Measurements from ENCODE around the gene ZNF654. TPM values are rescaled to one million over a fixed set of nuclear protein-coding genes. Genes with fewer than 3 reads are reported as not detected.

Gene ZNF654
- total and polyA plus RNA-seq, 2 donors (not counting 1 experiment from before 2014, with no cell fraction given): 4.0 to 19.5 TPM

- no peak overlapping the region for H3K4me3 Mint-ChIP-seq
- Histone ChIP-seq H3K27me3 (replicated peaks in 1 of 4; ENCODE audit: control extremely low read depth in 1 of 4, control insufficient read depth in 3 of 4, insufficient read depth in 4 of 4, low read length in 3 of 4) (no peaks in the 10 kb centered on the region), H3K79me2 (ENCODE audit: control insufficient read depth, insufficient read depth, low read length) (peaks cover 32% of the 10 kb centered on the region), H3K4me1 (ENCODE audit: control insufficient read depth in 2 of 2, insufficient read depth in 2 of 2, low read length in 2 of 2) (no peaks in the 10 kb centered on the region), H3K9me3 (ENCODE audit: control extremely low read depth in 1 of 3, control insufficient read depth in 2 of 3, insufficient read depth in 1 of 3, low read length in 2 of 3) (no peaks in the 10 kb centered on the region), H3K36me3 (replicated peaks in 1 of 2; ENCODE audit: control extremely low read depth in 1 of 2, control insufficient read depth in 1 of 2, extremely low read depth in 1 of 2, insufficient read depth in 2 of 2, low read length in 1 of 2) (peaks cover 10 to 12% of the 10 kb centered on the region in 2 experiments), H3K27ac (ENCODE audit: low read length in 2 of 2) (no peak overlapping the region), H3K4me3 (ENCODE audit: control extremely low read depth in 1 of 5, extremely low read depth in 1 of 5, insufficient read depth in 1 of 5, low read depth in 2 of 5, low read length in 4 of 5) (no peak overlapping the region), H3K4me2 (replicated peaks; ENCODE audit: low read depth, low read length, poor library complexity, severe bottlenecking) (no peak overlapping the region), H2AFZ (ENCODE audit: insufficient read depth, low read depth, low read length, poor library complexity, severe bottlenecking) (no peak overlapping the region), H4K20me1 (ENCODE audit: control insufficient read depth, insufficient read depth, low read length, poor library complexity, severe bottlenecking) (peaks cover 12% of the 10 kb centered on the region), H3K9ac (ENCODE audit: low read length) (no peak overlapping the region)
- CTCF ChIA-PET: no interaction called here
- peaks cover 7% of the 10 kb centered on the region for H3K4me1 Mint-ChIP-seq
- WGBS (ENCODE audit: insufficient coverage): 100% methylated on average over 1 of the region's 2 CpGs
- POLR2A ChIA-PET: no interaction called here
- no peak overlapping the region for H3K27ac Mint-ChIP-seq
- intact Hi-C loops (cut with micrococcal nuclease): no loop called here
- TF ChIP-seq EZH2 (IDR thresholded peaks at IDR 0.05; ENCODE audit: borderline replicate concordance, insufficient read depth, low read depth, low read length, poor library complexity, severe bottlenecking) (no peak), CTCF (IDR thresholded peaks at IDR 0.05) (no peak)
- no peaks in the 10 kb centered on the region for H3K9me3 Mint-ChIP-seq (ENCODE audit: insufficient read depth)
- DNase-seq (no peak), ATAC-seq (ENCODE audit: low read depth) (no peak)
- H3K27me3 Mint-ChIP-seq: no peaks in the 10 kb centered on the region
Observed at GRCh38 chr3:88084097-88084501, 25.0 kb downstream of the ZNF654 start.

- Mint-ChIP-seq H3K9me3 (ENCODE audit: insufficient read depth) (peaks cover 6% of the 10 kb centered on the region), H3K27ac (no peak overlapping the region), H3K4me1 (no peaks in the 10 kb centered on the region), H3K4me3 (no peak overlapping the region), H3K27me3 (no peaks in the 10 kb centered on the region)
- no peak overlapping the region for H3K9ac ChIP-seq (ENCODE audit: low read length)
- no peaks in the 10 kb centered on the region for H3K4me1 ChIP-seq (ENCODE audit: control insufficient read depth in 2 of 2, insufficient read depth in 2 of 2, low read length in 2 of 2)
- H3K4me2 ChIP-seq (replicated peaks; ENCODE audit: low read depth, low read length, poor library complexity, severe bottlenecking): no peak overlapping the region
- no peaks in the 10 kb centered on the region for H3K27me3 ChIP-seq (replicated peaks in 1 of 4; ENCODE audit: control extremely low read depth in 1 of 4, control insufficient read depth in 3 of 4, insufficient read depth in 4 of 4, low read length in 3 of 4)
- no peaks in the 10 kb centered on the region for H4K20me1 ChIP-seq (ENCODE audit: control insufficient read depth, insufficient read depth, low read length, poor library complexity, severe bottlenecking)
- H3K9me3 ChIP-seq (ENCODE audit: control extremely low read depth in 1 of 3, control insufficient read depth in 2 of 3, insufficient read depth in 1 of 3, low read length in 2 of 3): peaks cover 0 to 1% (median 0%) of the 10 kb centered on the region in 3 donors
- TF ChIP-seq EZH2 (IDR thresholded peaks at IDR 0.05; ENCODE audit: borderline replicate concordance, insufficient read depth, low read depth, low read length, poor library complexity, severe bottlenecking): no peak
- no peak for TF ChIP-seq CTCF (IDR thresholded peaks at IDR 0.05)
- WGBS (ENCODE audit: insufficient coverage): no CpG with 5 or more reads among the region's 4 CpGs
- no peak overlapping the region for H3K4me3 ChIP-seq (ENCODE audit: control extremely low read depth in 1 of 5, extremely low read depth in 1 of 5, insufficient read depth in 1 of 5, low read depth in 2 of 5, low read length in 4 of 5)
- H3K79me2 ChIP-seq (ENCODE audit: control insufficient read depth, insufficient read depth, low read length): peaks cover 9% of the 10 kb centered on the region
- no peak overlapping the region for H2AFZ ChIP-seq (ENCODE audit: insufficient read depth, low read depth, low read length, poor library complexity, severe bottlenecking)
- DNase-seq (no peak), ATAC-seq (ENCODE audit: low read depth) (no peak)
- ChIA-PET POLR2A (no interaction called here), CTCF (interaction anchor here (1.0 kb wide), 1 partner anchor 23 kb away, joined by 6 read pairs; no protein-coding TSS in a partner anchor)
- no peak overlapping the region for H3K27ac ChIP-seq (ENCODE audit: low read length in 2 of 2)
- intact Hi-C loops (cut with micrococcal nuclease): no loop called here
- H3K36me3 ChIP-seq (replicated peaks in 1 of 2; ENCODE audit: control extremely low read depth in 1 of 2, control insufficient read depth in 1 of 2, extremely low read depth in 1 of 2, insufficient read depth in 2 of 2, low read length in 1 of 2): peaks cover 11 to 25% of the 10 kb centered on the region in 2 experiments
Observed at GRCh38 chr3:88090681-88091080, 31.6 kb downstream of the ZNF654 start.
